ENCODE measurements around the gene PITPNM3. TPM values are rescaled to one million over a fixed set of nuclear protein-coding genes. Genes with fewer than 3 reads are reported as not detected.

The PITPNM3 gene
- total RNA-seq, 1 experiment from 2014 or later: 0.71 TPM

DNA sequence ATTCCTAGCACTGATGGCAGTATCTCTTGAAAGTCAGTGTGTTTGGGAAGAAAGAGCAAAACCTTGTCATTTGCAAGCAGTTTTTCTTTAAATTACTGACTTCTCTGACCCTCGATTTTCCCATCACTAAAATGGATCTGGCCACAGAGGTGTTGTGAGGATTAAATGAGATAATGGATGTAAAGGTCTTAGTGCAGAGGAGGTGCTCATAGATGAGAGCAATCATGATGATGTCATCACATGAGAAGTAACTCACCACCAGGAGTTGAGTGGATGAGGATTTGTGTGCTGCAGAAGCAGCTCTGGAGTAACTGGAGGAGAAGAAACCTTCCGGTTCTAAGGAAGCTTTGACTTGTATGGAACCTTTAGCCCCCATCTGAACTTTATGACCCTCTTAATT, 30.6 kb downstream of the PITPNM3 start:
- Histone ChIP-seq H3K27ac (ENCODE audit: low read depth, low read length, poor library complexity, severe bottlenecking) (no peak overlapping the region), H3K27me3 (replicated peaks; ENCODE audit: insufficient read depth, low read depth, low read length, poor library complexity) (no peaks in the 10 kb centered on the region), H3K36me3 (ENCODE audit: insufficient read depth, low read length, poor library complexity, severe bottlenecking) (no peaks in the 10 kb centered on the region), H3K4me1 (ENCODE audit: insufficient read depth, low read length, poor library complexity, severe bottlenecking) (no peaks in the 10 kb centered on the region), H3K9me3 (ENCODE audit: low read depth, low read length, poor library complexity, severe bottlenecking) (no peaks in the 10 kb centered on the region), H3K4me3 (ENCODE audit: low read depth, low read length, poor library complexity, severe bottlenecking) (no peak overlapping the region)
- POLR2A ChIA-PET (ENCODE audit: low non-redundant PET): no interaction called here
- TF ChIP-seq EZH2 (IDR thresholded peaks at IDR 0.05; ENCODE audit: borderline replicate concordance, low read depth, low read length, poor library complexity, severe bottlenecking): no peak
- TF ChIP-seq, protein P1, sequence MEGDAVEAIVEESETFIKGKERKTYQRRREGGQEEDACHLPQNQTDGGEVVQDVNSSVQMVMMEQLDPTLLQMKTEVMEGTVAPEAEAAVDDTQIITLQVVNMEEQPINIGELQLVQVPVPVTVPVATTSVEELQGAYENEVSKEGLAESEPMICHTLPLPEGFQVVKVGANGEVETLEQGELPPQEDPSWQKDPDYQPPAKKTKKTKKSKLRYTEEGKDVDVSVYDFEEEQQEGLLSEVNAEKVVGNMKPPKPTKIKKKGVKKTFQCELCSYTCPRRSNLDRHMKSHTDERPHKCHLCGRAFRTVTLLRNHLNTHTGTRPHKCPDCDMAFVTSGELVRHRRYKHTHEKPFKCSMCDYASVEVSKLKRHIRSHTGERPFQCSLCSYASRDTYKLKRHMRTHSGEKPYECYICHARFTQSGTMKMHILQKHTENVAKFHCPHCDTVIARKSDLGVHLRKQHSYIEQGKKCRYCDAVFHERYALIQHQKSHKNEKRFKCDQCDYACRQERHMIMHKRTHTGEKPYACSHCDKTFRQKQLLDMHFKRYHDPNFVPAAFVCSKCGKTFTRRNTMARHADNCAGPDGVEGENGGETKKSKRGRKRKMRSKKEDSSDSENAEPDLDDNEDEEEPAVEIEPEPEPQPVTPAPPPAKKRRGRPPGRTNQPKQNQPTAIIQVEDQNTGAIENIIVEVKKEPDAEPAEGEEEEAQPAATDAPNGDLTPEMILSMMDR (conservative IDR thresholded peaks at IDR 0.05; ENCODE audit: low read depth, low read length): no peak
- CTCF ChIA-PET: no interaction called here
- intact Hi-C loops (cut with micrococcal nuclease; ENCODE audit: unreplicated experiment): no loop called here
- no peak for DNase-seq (ENCODE audit: low spot score)
- no TSS peak for BruUV-seq (replicated peaks)

DNA sequence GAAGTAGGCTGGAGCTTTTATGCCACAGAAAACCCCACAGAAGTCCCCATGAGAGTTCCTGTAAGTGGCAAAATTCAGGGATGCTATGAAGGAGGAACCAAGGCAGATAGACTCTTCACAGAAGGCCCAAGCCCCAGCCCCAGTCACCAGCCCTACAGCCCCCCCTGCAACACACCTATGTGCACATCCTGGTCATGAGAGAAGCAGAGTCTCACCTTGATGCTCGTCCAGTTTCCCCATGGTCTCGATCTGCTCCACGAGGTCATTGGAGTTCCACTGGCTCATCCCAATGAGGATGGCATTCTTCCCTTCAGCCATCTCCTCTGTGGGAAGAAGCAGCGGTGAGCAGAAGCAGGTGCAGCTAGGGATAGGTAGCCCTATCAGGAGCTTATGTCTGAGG, 31.2 kb downstream of the PITPNM3 start:
- no TSS peak for BruUV-seq (replicated peaks)
- ChIA-PET CTCF (no interaction called here), POLR2A (ENCODE audit: low non-redundant PET) (no interaction called here)
- Histone ChIP-seq H3K4me3 (ENCODE audit: low read depth, low read length, poor library complexity, severe bottlenecking) (no peak overlapping the region), H3K27me3 (replicated peaks; ENCODE audit: insufficient read depth, low read depth, low read length, poor library complexity) (no peaks in the 10 kb centered on the region), H3K4me1 (ENCODE audit: insufficient read depth, low read length, poor library complexity, severe bottlenecking) (no peaks in the 10 kb centered on the region), H3K27ac (ENCODE audit: low read depth, low read length, poor library complexity, severe bottlenecking) (no peak overlapping the region), H3K9me3 (ENCODE audit: low read depth, low read length, poor library complexity, severe bottlenecking) (no peaks in the 10 kb centered on the region), H3K36me3 (ENCODE audit: insufficient read depth, low read length, poor library complexity, severe bottlenecking) (no peaks in the 10 kb centered on the region)
- DNase-seq (ENCODE audit: low spot score): no peak
- intact Hi-C loops (cut with micrococcal nuclease; ENCODE audit: unreplicated experiment): no loop called here
- no peak for TF ChIP-seq EZH2 (IDR thresholded peaks at IDR 0.05; ENCODE audit: borderline replicate concordance, low read depth, low read length, poor library complexity, severe bottlenecking)
- TF ChIP-seq, protein P1 (conservative IDR thresholded peaks at IDR 0.05; ENCODE audit: low read depth, low read length): peak; percentile 19; the same call in 1 of the 2 replicates

DNA sequence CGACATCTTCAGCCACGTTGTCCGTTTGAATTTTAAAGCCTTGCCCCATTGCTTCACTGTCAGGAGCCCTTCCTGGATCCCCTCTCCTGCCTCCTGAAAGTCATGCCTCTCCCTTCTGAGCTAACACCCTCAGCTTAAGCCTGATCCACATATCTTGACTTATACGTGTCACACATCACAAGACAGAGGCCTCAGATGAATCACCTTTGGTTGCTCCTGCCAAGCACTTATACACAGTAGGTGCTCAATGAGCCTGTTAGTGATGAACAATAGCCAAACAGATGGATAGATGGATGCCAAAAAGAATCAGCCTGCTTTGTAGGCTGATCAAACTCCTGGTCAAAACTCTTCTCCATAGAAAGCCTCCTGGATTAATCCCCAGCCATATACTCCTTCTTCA, 31.8 kb downstream of the PITPNM3 start:
- DNase-seq (ENCODE audit: low spot score): no peak
- Histone ChIP-seq H3K27me3 (replicated peaks; ENCODE audit: insufficient read depth, low read depth, low read length, poor library complexity) (no peaks in the 10 kb centered on the region), H3K4me3 (ENCODE audit: low read depth, low read length, poor library complexity, severe bottlenecking) (no peak overlapping the region), H3K4me1 (ENCODE audit: insufficient read depth, low read length, poor library complexity, severe bottlenecking) (no peaks in the 10 kb centered on the region), H3K27ac (ENCODE audit: low read depth, low read length, poor library complexity, severe bottlenecking) (no peak overlapping the region), H3K36me3 (ENCODE audit: insufficient read depth, low read length, poor library complexity, severe bottlenecking) (no peaks in the 10 kb centered on the region), H3K9me3 (ENCODE audit: low read depth, low read length, poor library complexity, severe bottlenecking) (no peaks in the 10 kb centered on the region)
- intact Hi-C loops (cut with micrococcal nuclease; ENCODE audit: unreplicated experiment): no loop called here
- no peak for TF ChIP-seq EZH2 (IDR thresholded peaks at IDR 0.05; ENCODE audit: borderline replicate concordance, low read depth, low read length, poor library complexity, severe bottlenecking)
- TF ChIP-seq, protein P1 (conservative IDR thresholded peaks at IDR 0.05; ENCODE audit: low read depth, low read length): no peak
- POLR2A ChIA-PET (ENCODE audit: low non-redundant PET): no interaction called here
- BruUV-seq (replicated peaks): no TSS peak
- CTCF ChIA-PET: no interaction called here

Measured in A673 (cell line).